Measurements from ENCODE around the gene ABCA4. TPM values are rescaled to one million over a fixed set of nuclear protein-coding genes. Genes with fewer than 3 reads are reported as not detected.
A peak's percentile ranks its signal among the peaks of the same experiment; 100 is the strongest.

The ABCA4 gene
- total RNA-seq, 1 experiment from 2014 or later, result 0.22 TPM

GRCh38 chr1:94039514-94039870, 81.5 kb downstream of the ABCA4 start:
- Histone ChIP-seq H3K4me1 (ENCODE audit: control insufficient read depth in 1 of 2, insufficient read depth in 2 of 2, low read length in 2 of 2) (peaks cover 2 to 12% of the 10 kb centered on the region in 2 experiments; a peak in 3 of 4 replicates), H3K9ac (ENCODE audit: low read length) (no peak overlapping the region), H3K79me2 (ENCODE audit: insufficient read depth, low read length) (no peaks in the 10 kb centered on the region), H2AFZ (ENCODE audit: low read depth, low read length, poor library complexity, severe bottlenecking) (peak overlapping the region; percentile 75), H3K9me2 (ENCODE audit: insufficient read depth) (no peaks in the 10 kb centered on the region), H3K4me3 (replicated peaks in 1 of 2; ENCODE audit: low read depth in 1 of 2, low read length in 2 of 2) (no peak overlapping the region), H3K27ac (ENCODE audit: low read depth, low read length) (no peak overlapping the region), H3K4me2 (ENCODE audit: low read length) (0 out of 2 replicates have a peak overlapping the region, but pooled peaks have one; percentile 2), H3K36me3 (ENCODE audit: control insufficient read depth in 1 of 2, insufficient read depth in 2 of 2, low read length in 2 of 2) (no peaks in the 10 kb centered on the region), H3K9me3 (ENCODE audit: control insufficient read depth in 1 of 2, insufficient read depth in 1 of 2, low read depth in 1 of 2, low read length in 2 of 2) (no peaks in the 10 kb centered on the region), H3K27me3 (ENCODE audit: insufficient read depth, low read length) (no peaks in the 10 kb centered on the region), H4K20me1 (ENCODE audit: insufficient read depth) (no peaks in the 10 kb centered on the region)
- ChIA-PET RAD21 (ENCODE audit: low non-redundant PET in 1 of 2, low total read pairs in 2 of 2, uncharacterized antibody in 2 of 2, unreplicated experiment in 2 of 2) (interaction anchor here (1.2 to 2.7 kb wide), 5 partner anchors 24 to 296 kb away, joined by 4 to 21 read pairs (median 5); no protein-coding TSS in a partner anchor), POLR2A (interaction anchor here (1.4 to 2.5 kb wide), 3 partner anchors 23 to 296 kb away, joined by 3 to 8 read pairs (median 6); no protein-coding TSS in a partner anchor), CTCF (interaction anchor here (0.6 to 21.2 kb wide), 28 partner anchors 9 to 475 kb away, joined by 3 to 338 read pairs (median 3); no protein-coding TSS in a partner anchor)
- TF ChIP-seq RAD21 (IDR thresholded peaks at IDR 0.05; ENCODE audit: low read depth) (peak; percentile 82), EZH2 (IDR thresholded peaks at IDR 0.05) (no peak), CTCF (IDR thresholded peaks at IDR 0.05 in 2 of 3, conservative IDR thresholded peaks at IDR 0.05 in 1 of 3; ENCODE audit: borderline replicate concordance in 1 of 3, insufficient read depth in 1 of 3, low read depth in 2 of 3, low read length in 2 of 3) (peak; percentile 87 to 99 (median 97)), CBX3 (IDR thresholded peaks at IDR 0.05; ENCODE audit: low read depth) (0 out of 2 replicates have a peak, but pooled peaks have one; percentile 32), YY1 (IDR thresholded peaks at IDR 0.05; ENCODE audit: extremely low read depth, insufficient replicate concordance, low read depth, low read length) (peak; percentile 58)
- no TSS peak for BruUV-seq (replicated peaks)
- peak; percentile 89 for ATAC-seq
- intact Hi-C loops (cut with micrococcal nuclease), result loop anchor here (1.0 kb wide), 1 partner anchor 297 kb away; no protein-coding TSS in a partner anchor
- DNase-seq (ENCODE audit: low read depth, low spot score), result peak; percentile 56

- no TSS peak for BruUV-seq (replicated peaks)
- intact Hi-C loops (cut with micrococcal nuclease), result no loop called here
- H3K27me3 ChIP-seq (ENCODE audit: insufficient read depth, low read length), result no peaks in the 10 kb centered on the region
- no peaks in the 10 kb centered on the region for H3K9me3 ChIP-seq (ENCODE audit: control insufficient read depth in 1 of 2, insufficient read depth in 1 of 2, low read depth in 1 of 2, low read length in 2 of 2)
- H3K4me2 ChIP-seq (ENCODE audit: low read length), result no peak overlapping the region
- CTCF ChIA-PET, result interaction anchor here (0.9 to 21.2 kb wide), 7 partner anchors 9 to 297 kb away, joined by 3 to 338 read pairs (median 15); no protein-coding TSS in a partner anchor
- H3K4me3 ChIP-seq (replicated peaks in 1 of 2; ENCODE audit: low read depth in 1 of 2, low read length in 2 of 2), result no peak overlapping the region
- RAD21 ChIA-PET (ENCODE audit: low non-redundant PET in 1 of 2, low total read pairs in 2 of 2, uncharacterized antibody in 2 of 2, unreplicated experiment in 2 of 2), result interaction anchor here in 1 of 2 experiments (2.2 to 2.7 kb wide), 2 partner anchors 297 to 298 kb away, joined by 7 to 21 read pairs; no protein-coding TSS in a partner anchor
- TF ChIP-seq POLR2A (IDR thresholded peaks at IDR 0.05; ENCODE audit: borderline replicate concordance, extremely low read depth, insufficient read depth, insufficient read length) (no peak), REST (IDR thresholded peaks at IDR 0.05; ENCODE audit: low read depth) (no peak), TCF7L2 (IDR thresholded peaks at IDR 0.05; ENCODE audit: borderline replicate concordance, extremely low read depth, insufficient read depth, insufficient read length) (no peak), YY1 (IDR thresholded peaks at IDR 0.05; ENCODE audit: extremely low read depth, insufficient replicate concordance, low read depth, low read length) (no peak), SIN3A (IDR thresholded peaks at IDR 0.05; ENCODE audit: low read depth) (no peak), ZFX (IDR thresholded peaks at IDR 0.05) (no peak), EZH2phosphoT487 (IDR thresholded peaks at IDR 0.05; ENCODE audit: borderline replicate concordance) (no peak), SP1 (IDR thresholded peaks at IDR 0.05; ENCODE audit: low read depth) (no peak)
- no peak overlapping the region for H3K27ac ChIP-seq (ENCODE audit: low read depth, low read length)
- H3K36me3 ChIP-seq (ENCODE audit: control insufficient read depth in 1 of 2, insufficient read depth in 2 of 2, low read length in 2 of 2), result no peaks in the 10 kb centered on the region
- no peak overlapping the region for H3K9ac ChIP-seq (ENCODE audit: low read length)
- no peaks in the 10 kb centered on the region for H3K79me2 ChIP-seq (ENCODE audit: insufficient read depth, low read length)
- no peaks in the 10 kb centered on the region for H3K9me2 ChIP-seq (ENCODE audit: insufficient read depth)
- POLR2A ChIA-PET, result interaction anchor here (2.5 kb wide), 1 partner anchor 287 kb away, joined by 6 read pairs; no protein-coding TSS in a partner anchor
- no peak for ATAC-seq
- H4K20me1 ChIP-seq (ENCODE audit: insufficient read depth), result no peaks in the 10 kb centered on the region
- no peak for DNase-seq (ENCODE audit: low read depth, low spot score)
- H3K4me1 ChIP-seq (ENCODE audit: control insufficient read depth in 1 of 2, insufficient read depth in 2 of 2, low read length in 2 of 2), result peaks cover 2 to 12% of the 10 kb centered on the region in 2 experiments; a peak in 1 of 4 replicates
- H2AFZ ChIP-seq (ENCODE audit: low read depth, low read length, poor library complexity, severe bottlenecking), result no peak overlapping the region
Measured at GRCh38 chr1:94038511-94038910, 82.4 kb downstream of the ABCA4 start.
